BLaER1 (cell line): Measurements from ENCODE around the gene EPHA6.
"Not testable (repeated sequence)": the region's sequence is repeated elsewhere in the genome, so short reads cannot be mapped to it uniquely, and the experiment has no call there.

ENCODE experiments used
- H3K27ac ChIP-seq: shearing (Covaris generic); formaldehyde crosslinking; 2 replicates; pipeline ENCODE4 v1.8.1; 2022
- H3K27me3 ChIP-seq: shearing (Covaris generic); formaldehyde crosslinking; 2 replicates; pipeline ENCODE4 v1.8.1; 2022
- H3K36me3 ChIP-seq: shearing (Covaris generic); formaldehyde crosslinking; 2 replicates; pipeline ENCODE4 v1.8.1; 2022
- H3K4me1 ChIP-seq: shearing (Covaris generic); formaldehyde crosslinking; 2 replicates; pipeline ENCODE4 v1.8.1; 2022
- H3K4me2 ChIP-seq: shearing (Covaris generic); formaldehyde crosslinking; 2 replicates; pipeline ENCODE4 v1.8.1; 2022
- H3K4me3 ChIP-seq: shearing (Covaris generic); formaldehyde crosslinking; 2 replicates; pipeline ENCODE4 v1.8.1; 2022
- H3K9ac ChIP-seq: shearing (Covaris generic); formaldehyde crosslinking; 2 replicates; pipeline ENCODE4 v1.8.1; 2022
- H3K9me3 ChIP-seq: shearing (Covaris generic); formaldehyde crosslinking; 2 replicates; pipeline ENCODE4 v1.8.1; 2022
- H4K20me1 ChIP-seq: shearing (Covaris generic); formaldehyde crosslinking; 2 replicates; pipeline ENCODE4 v1.8.1; 2022
- Cebpa-rat ChIP-seq: shearing (Covaris generic); IDR thresholded peaks from 2 replicates; pipeline ENCODE4 v1.8.1; 2022

Gene EPHA6

DNA sequence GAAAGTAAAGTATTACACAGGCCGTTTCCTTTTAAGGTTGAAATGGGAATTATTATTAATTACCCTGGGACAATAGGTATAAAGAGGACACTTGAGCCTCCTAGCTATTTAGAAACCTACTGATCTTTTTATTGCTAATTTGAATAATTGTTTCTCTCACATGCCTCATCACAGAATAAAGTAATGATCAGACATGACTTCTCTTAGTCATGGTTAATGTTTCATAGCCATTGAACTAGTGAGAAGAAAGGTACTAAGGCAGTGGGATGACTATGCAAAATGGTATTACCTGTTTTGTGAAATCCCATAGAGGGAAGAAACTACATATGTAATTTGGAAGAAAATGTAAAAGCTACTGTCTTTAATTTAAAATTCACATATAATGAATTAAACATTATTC is 85.6 kb downstream of the EPHA6 start:
- Histone ChIP-seq H3K9me3 (no peaks in the 10 kb centered on the region), H3K27ac (no peak overlapping the region), H3K9ac (no peak overlapping the region), H3K4me2 (no peak overlapping the region), H4K20me1 (no peaks in the 10 kb centered on the region), H3K27me3 (no peaks in the 10 kb centered on the region), H3K36me3 (no peaks in the 10 kb centered on the region), H3K4me3 (no peak overlapping the region), H3K4me1 (no peaks in the 10 kb centered on the region)
- TF ChIP-seq Cebpa-rat: no peak

DNA sequence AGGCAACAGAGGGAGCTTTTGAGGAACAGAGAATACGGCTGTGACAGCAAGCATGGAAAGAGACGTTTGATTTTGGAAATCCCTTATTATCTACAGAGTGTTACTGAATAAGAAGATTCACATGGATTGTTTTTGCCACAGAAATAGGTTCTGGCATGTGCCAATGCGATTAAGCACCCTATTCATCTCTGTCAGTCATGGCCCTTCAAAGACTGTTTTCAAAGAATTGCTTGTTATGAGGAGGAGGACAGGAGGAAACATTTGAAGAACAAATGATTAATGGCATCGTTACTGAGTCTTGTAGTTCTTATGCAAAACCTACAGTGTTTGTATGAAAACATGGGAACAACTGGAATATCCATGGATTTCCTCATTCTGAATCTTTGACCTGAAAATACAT is 86.2 kb downstream of the EPHA6 start:
- H3K36me3 ChIP-seq: no peaks in the 10 kb centered on the region

DNA sequence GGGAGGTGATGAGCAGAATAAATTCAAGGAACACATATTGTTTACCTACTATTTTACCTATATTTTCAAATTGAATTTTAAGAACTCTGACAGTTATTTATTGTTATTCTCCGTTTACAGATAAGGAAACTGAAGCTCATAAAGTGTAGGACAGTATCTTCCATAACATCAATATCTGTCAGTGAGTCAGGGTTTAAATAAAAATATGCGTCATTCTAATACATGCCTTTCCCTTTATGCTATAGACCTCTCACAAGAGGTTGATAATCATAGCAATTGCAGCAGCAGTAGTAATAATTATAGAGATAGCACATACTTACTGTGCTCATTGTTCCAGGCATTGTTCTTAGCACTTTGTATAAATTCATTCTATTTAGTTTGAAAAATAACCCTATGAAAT is 101.1 kb downstream of the EPHA6 start:
- H4K20me1 ChIP-seq: no peaks in the 10 kb centered on the region
- H3K27ac ChIP-seq: no peak overlapping the region
- no peak for TF ChIP-seq Cebpa-rat
- H3K36me3 ChIP-seq: no peaks in the 10 kb centered on the region
- H3K4me1 ChIP-seq: no peaks in the 10 kb centered on the region
- no peak overlapping the region for H3K4me2 ChIP-seq
- no peaks in the 10 kb centered on the region for H3K27me3 ChIP-seq
- no peak overlapping the region for H3K4me3 ChIP-seq
- no peak overlapping the region for H3K9ac ChIP-seq
- no peaks in the 10 kb centered on the region for H3K9me3 ChIP-seq

More for the DNA sequence above, 86.2 kb downstream of the EPHA6 start:
- TF ChIP-seq Cebpa-rat: no peak
- H4K20me1 ChIP-seq: no peaks in the 10 kb centered on the region
- H3K9ac ChIP-seq: no peak overlapping the region
- H3K4me2 ChIP-seq: no peak overlapping the region
- H3K4me3 ChIP-seq: no peak overlapping the region
- H3K27ac ChIP-seq: no peak overlapping the region
- no peaks in the 10 kb centered on the region for H3K9me3 ChIP-seq
- H3K27me3 ChIP-seq: no peaks in the 10 kb centered on the region
- no peaks in the 10 kb centered on the region for H3K4me1 ChIP-seq

DNA sequence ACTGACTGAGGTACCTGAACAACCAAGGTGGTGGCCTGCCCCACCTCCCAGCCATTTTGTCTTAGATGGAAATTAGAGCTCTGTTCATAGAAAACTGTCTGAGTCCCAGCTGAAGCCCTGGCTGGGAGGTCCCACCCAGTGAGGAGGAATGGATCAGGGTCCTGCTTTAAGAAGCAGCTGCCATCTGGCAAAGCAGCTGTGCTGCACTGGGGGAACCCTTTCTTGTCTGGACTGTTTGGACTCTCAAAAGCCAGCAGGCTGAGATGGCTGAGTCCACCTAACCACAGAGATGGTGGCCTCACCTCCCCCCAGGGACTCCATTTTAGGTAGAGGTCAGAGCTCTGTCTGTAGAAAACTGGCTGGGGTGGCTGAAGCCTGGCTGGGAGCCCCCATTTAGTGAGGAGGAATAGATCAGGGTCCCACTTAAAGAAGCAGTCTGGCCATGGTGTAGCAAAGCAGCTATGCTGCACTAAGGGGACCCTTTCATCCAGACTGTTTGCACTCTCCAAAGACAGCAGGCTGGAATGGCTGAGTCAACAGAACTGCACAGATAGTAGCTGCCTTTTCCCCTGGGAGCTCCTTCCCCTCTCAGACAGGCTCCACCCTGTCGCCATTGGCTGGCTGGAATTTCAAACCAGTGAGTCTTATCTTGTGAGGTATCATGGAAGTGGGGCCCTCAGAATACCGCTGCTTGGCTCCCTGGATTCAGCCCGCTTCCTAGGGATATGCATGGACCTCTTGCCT is 116.9 kb downstream of the EPHA6 start:
- H3K27ac ChIP-seq: no peak overlapping the region
- H3K9ac ChIP-seq: no peak overlapping the region
- H3K4me1 ChIP-seq: no peaks in the 10 kb centered on the region
- H3K4me2 ChIP-seq: no peak overlapping the region
- H3K4me3 ChIP-seq: no peak overlapping the region
- H3K9me3 ChIP-seq: peaks cover 50% of the 10 kb centered on the region
- TF ChIP-seq Cebpa-rat: no peak
- no peaks in the 10 kb centered on the region for H3K27me3 ChIP-seq
- H3K36me3 ChIP-seq: no peaks in the 10 kb centered on the region
- no peaks in the 10 kb centered on the region for H4K20me1 ChIP-seq

- H3K9ac ChIP-seq, H3K27me3 ChIP-seq, H3K4me3 ChIP-seq, H4K20me1 ChIP-seq, H3K9me3 ChIP-seq, H3K36me3 ChIP-seq, H3K4me2 ChIP-seq, H3K27ac ChIP-seq, H3K4me1 ChIP-seq: not testable (repeated sequence)
These were observed 127.7 kb downstream of the EPHA6 start for GRCh38 chr3:96942131-96942530.

DNA sequence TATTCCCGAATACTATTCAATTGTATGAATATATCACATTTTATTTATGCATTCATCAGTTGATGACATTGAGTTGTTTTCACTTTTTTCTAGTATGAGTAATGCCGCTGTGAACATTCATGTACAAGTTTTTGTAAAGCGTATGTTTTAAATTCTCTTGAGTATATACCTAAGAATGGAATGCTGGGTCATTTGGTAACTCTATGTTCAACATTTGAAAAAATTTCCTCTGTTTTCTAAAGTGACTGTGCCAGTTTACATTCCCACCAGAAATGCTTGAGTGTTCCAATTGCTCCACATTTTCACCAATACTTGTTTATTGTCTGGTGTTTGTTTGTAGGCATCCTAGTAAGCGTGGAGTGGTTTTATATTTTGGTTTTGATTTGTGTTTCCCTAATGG is 144.5 kb downstream of the EPHA6 start:
- TF ChIP-seq Cebpa-rat: no peak
- H3K4me3 ChIP-seq: no peak overlapping the region
- no peaks in the 10 kb centered on the region for H3K4me1 ChIP-seq
- no peaks in the 10 kb centered on the region for H3K36me3 ChIP-seq
- H3K27ac ChIP-seq: no peak overlapping the region
- no peaks in the 10 kb centered on the region for H4K20me1 ChIP-seq
- H3K9me3 ChIP-seq: no peaks in the 10 kb centered on the region
- H3K4me2 ChIP-seq: no peak overlapping the region
- no peaks in the 10 kb centered on the region for H3K27me3 ChIP-seq
- H3K9ac ChIP-seq: no peak overlapping the region

GRCh38 chr3:96959474-96959873 is 145.1 kb downstream of the EPHA6 start:
- no peak overlapping the region for H3K4me2 ChIP-seq
- H3K9ac ChIP-seq: no peak overlapping the region
- H3K4me1 ChIP-seq: no peaks in the 10 kb centered on the region
- no peak overlapping the region for H3K27ac ChIP-seq
- H3K36me3 ChIP-seq: no peaks in the 10 kb centered on the region
- H3K4me3 ChIP-seq: no peak overlapping the region
- TF ChIP-seq Cebpa-rat: no peak
- no peaks in the 10 kb centered on the region for H4K20me1 ChIP-seq
- no peaks in the 10 kb centered on the region for H3K27me3 ChIP-seq
- no peaks in the 10 kb centered on the region for H3K9me3 ChIP-seq

DNA sequence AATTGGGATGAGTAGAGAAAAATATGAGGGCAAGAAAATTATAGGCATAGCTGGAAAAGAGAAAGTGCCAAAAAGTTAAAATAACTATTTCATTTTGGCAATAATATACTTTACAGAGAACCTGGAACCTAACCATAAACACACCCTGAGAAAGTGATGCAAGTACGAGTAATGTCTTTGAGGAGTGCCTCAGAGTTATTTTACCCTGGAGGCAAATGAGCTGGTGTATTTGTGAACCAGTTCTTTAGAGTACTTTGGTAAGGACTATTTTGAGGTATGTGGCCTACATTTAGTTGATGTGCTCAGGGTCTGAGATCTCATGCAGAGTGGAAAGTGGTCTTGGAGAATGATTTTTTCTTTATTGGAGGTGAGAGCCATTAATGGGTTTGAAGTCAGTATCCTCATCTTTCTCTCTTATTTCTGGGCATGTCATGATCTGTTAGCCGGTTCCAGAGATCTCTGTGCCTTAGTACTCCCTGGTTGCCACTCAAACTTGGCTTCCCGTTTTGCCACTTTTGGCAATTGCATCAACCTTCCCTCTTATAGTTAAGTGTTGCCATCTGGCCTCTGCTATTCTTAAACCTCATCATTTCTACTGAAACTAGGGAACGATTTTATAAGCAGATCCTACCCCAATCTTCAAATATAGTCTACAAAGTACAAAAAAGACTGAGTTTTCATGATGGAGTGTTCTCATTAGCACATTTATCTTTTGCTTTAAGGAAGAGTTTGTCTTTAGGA is 145.7 kb downstream of the EPHA6 start:
- Histone ChIP-seq H3K9me3 (no peaks in the 10 kb centered on the region), H3K4me1 (no peaks in the 10 kb centered on the region), H3K27me3 (no peaks in the 10 kb centered on the region), H3K27ac (no peak overlapping the region), H3K36me3 (no peaks in the 10 kb centered on the region), H3K4me2 (no peak overlapping the region), H3K4me3 (no peak overlapping the region), H3K9ac (no peak overlapping the region), H4K20me1 (no peaks in the 10 kb centered on the region)
- no peak for TF ChIP-seq Cebpa-rat

- H3K4me1 ChIP-seq: no peaks in the 10 kb centered on the region
- H3K27ac ChIP-seq: no peak overlapping the region
- H4K20me1 ChIP-seq: no peaks in the 10 kb centered on the region
- no peak for TF ChIP-seq Cebpa-rat
- H3K27me3 ChIP-seq: no peaks in the 10 kb centered on the region
- H3K9me3 ChIP-seq: no peaks in the 10 kb centered on the region
- no peaks in the 10 kb centered on the region for H3K36me3 ChIP-seq
- no peak overlapping the region for H3K4me2 ChIP-seq
- H3K4me3 ChIP-seq: no peak overlapping the region
- no peak overlapping the region for H3K9ac ChIP-seq
These were observed 146.4 kb downstream of the EPHA6 start for GRCh38 chr3:96960661-96961330.

- Histone ChIP-seq H3K9me3 (no peaks in the 10 kb centered on the region), H3K9ac (no peak overlapping the region), H3K27ac (no peak overlapping the region), H3K27me3 (no peaks in the 10 kb centered on the region), H3K4me2 (no peak overlapping the region), H3K4me1 (no peaks in the 10 kb centered on the region), H3K4me3 (no peak overlapping the region), H3K36me3 (no peaks in the 10 kb centered on the region), H4K20me1 (no peaks in the 10 kb centered on the region)
- no peak for TF ChIP-seq Cebpa-rat
These were observed 147.2 kb downstream of the EPHA6 start for GRCh38 chr3:96961576-96961975.
